Gastroesophageal sphincter (tissue), 3 donors: ENCODE measurements around the gene VGF.

Experiments used
- EP300 ChIP-seq: sonication (generic); formaldehyde crosslinking; IDR thresholded peaks from one replicate; pipeline ENCODE4 v1.6.1; 2017; ENCODE audit warnings: antibody characterized with exemption, mild to moderate bottlenecking
- POLR2A ChIP-seq, 2 donors: fragments of 450-650 bp; IDR thresholded peaks; one replicate each; pipeline ENCODE4 v1.6.1; 2017; ENCODE audit warnings: antibody characterized with exemption in 2 of 2, mild to moderate bottlenecking in 2 of 2, moderate library complexity in 1 of 2
- POLR2AphosphoS5 ChIP-seq: sonication (generic); formaldehyde crosslinking; IDR thresholded peaks from one replicate; pipeline ENCODE4 v1.6.1; 2017; ENCODE audit warnings: antibody characterized with exemption
- TF ChIP-seq, protein P1 (sequence below), 4 experiments: fragments of 200-600 bp in 2 of 4; fragments of 450-650 bp in 2 of 4; sonication (generic) in 1 of 4; IDR thresholded peaks; one replicate each; pipeline ENCODE4 v1.5.1; 2017 to 2019; ENCODE audit warnings: antibody characterized with exemption in 4 of 4, mild to moderate bottlenecking in 2 of 4, moderate library complexity in 2 of 4

DNA sequence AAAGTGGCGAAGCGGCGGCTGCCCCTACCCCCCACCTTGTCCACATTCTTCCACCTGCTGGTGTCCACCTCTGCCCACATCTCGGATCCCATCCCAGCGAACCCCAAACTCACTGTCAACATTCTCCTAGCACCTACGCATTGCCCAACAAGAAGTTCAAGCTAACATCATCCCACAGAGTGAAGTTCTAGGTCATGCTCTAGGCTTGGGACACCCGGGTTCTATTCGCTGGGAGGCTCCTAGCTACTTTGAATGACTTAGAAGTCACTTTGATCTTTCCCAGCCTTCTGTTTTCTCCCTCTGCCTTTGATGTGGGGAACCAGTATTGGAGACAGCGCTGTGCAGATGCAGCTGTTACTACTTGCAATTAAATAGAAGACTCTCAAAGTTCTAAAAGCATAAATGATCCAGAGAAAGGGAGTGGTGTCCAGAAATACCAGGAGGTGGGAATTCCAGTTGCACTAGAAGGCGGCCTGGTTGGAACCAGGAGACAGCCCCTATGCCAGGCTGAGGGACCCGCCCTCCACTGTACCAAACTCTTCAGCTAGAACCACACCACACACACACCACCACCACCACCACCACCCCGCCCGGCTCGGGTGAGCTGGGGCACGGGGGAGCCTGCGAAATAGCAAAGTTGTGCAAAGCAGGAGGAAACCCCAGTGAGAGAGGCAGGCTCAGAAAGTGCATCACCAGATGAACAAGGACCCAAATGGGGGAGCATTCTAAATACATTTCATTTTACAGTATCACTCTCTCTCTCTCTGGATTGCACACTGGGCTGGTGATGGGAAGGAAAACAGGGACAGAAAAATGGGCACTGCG, 5.5 kb upstream of the VGF start:
- TF ChIP-seq, protein P1, sequence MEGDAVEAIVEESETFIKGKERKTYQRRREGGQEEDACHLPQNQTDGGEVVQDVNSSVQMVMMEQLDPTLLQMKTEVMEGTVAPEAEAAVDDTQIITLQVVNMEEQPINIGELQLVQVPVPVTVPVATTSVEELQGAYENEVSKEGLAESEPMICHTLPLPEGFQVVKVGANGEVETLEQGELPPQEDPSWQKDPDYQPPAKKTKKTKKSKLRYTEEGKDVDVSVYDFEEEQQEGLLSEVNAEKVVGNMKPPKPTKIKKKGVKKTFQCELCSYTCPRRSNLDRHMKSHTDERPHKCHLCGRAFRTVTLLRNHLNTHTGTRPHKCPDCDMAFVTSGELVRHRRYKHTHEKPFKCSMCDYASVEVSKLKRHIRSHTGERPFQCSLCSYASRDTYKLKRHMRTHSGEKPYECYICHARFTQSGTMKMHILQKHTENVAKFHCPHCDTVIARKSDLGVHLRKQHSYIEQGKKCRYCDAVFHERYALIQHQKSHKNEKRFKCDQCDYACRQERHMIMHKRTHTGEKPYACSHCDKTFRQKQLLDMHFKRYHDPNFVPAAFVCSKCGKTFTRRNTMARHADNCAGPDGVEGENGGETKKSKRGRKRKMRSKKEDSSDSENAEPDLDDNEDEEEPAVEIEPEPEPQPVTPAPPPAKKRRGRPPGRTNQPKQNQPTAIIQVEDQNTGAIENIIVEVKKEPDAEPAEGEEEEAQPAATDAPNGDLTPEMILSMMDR (IDR thresholded peaks at IDR 0.05), result no peak
- TF ChIP-seq POLR2AphosphoS5 (no peak), EP300 (no peak), POLR2A (IDR thresholded peaks at IDR 0.05) (no peak)
